Measurements from ENCODE around the gene RAPGEFL1. TPM values are rescaled to one million over a fixed set of nuclear protein-coding genes. Genes with fewer than 3 reads are reported as not detected.
A peak's percentile ranks its signal among the peaks of the same experiment; 100 is the strongest.

Gene RAPGEFL1
- total RNA-seq, 1 donor from 2014 or later: 3.6 TPM

DNA sequence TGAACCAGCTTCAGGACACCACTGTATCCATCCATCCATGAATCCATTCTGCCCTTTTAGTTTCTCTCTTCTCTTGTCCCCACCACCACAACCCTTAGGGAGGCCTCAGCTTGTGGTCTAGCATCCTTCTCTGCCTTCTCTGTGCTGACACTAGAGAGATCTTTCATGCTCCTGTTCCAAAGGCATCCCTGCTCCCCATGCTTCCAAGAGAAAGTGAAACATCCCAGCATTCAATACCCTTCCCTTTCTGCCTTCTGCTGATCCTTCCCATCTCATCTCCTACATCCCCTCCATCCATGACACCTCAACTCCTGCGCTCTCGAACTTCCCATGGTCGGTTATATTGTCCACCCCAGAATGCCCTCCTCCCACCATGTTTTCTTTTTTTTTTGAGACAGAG lies 10.0 kb downstream of the RAPGEFL1 start:
- no peak for DNase-seq (ENCODE audit: low spot score)
- Mint-ChIP-seq H3K27ac (ENCODE audit: unreplicated experiment) (no peak overlapping the region), H3K4me1 (ENCODE audit: low read depth) (peaks cover 12% of the 10 kb centered on the region), H3K4me3 (ENCODE audit: unreplicated experiment) (no peak overlapping the region), H3K9me3 (ENCODE audit: low read depth) (no peaks in the 10 kb centered on the region), H3K36me3 (ENCODE audit: low read depth) (peaks cover 3% of the 10 kb centered on the region), H3K27me3 (ENCODE audit: low read depth) (no peaks in the 10 kb centered on the region)
- TF ChIP-seq, protein P1, sequence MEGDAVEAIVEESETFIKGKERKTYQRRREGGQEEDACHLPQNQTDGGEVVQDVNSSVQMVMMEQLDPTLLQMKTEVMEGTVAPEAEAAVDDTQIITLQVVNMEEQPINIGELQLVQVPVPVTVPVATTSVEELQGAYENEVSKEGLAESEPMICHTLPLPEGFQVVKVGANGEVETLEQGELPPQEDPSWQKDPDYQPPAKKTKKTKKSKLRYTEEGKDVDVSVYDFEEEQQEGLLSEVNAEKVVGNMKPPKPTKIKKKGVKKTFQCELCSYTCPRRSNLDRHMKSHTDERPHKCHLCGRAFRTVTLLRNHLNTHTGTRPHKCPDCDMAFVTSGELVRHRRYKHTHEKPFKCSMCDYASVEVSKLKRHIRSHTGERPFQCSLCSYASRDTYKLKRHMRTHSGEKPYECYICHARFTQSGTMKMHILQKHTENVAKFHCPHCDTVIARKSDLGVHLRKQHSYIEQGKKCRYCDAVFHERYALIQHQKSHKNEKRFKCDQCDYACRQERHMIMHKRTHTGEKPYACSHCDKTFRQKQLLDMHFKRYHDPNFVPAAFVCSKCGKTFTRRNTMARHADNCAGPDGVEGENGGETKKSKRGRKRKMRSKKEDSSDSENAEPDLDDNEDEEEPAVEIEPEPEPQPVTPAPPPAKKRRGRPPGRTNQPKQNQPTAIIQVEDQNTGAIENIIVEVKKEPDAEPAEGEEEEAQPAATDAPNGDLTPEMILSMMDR (IDR thresholded peaks at IDR 0.05): no peak

DNA sequence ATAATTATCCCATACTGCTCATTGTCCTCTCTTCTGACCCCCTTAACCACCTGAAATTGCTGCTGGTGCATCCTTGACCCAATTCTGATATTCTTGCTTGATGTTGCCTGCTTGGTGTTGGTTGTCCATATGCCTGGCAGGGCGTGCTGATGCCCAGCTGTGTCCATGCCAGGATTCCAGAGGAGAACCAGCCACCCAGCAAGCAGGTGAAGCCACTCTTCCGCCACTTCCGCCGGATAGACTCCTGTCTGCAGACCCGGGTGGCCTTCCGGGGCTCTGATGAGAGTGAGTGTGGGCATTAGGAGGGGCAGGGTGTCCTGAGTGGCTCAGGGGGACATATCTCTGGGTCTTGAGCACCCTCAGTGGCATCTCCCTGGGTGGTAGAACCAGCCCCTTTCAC lies 11.4 kb downstream of the RAPGEFL1 start:
- Mint-ChIP-seq H3K27me3 (ENCODE audit: low read depth) (no peaks in the 10 kb centered on the region), H3K4me3 (ENCODE audit: unreplicated experiment) (no peak overlapping the region), H3K4me1 (ENCODE audit: low read depth) (peaks cover 12% of the 10 kb centered on the region), H3K9me3 (ENCODE audit: low read depth) (no peaks in the 10 kb centered on the region), H3K27ac (ENCODE audit: unreplicated experiment) (no peak overlapping the region), H3K36me3 (ENCODE audit: low read depth) (peaks cover 3% of the 10 kb centered on the region)
- TF ChIP-seq, protein P1 (IDR thresholded peaks at IDR 0.05): no peak
- DNase-seq (ENCODE audit: low spot score): no peak

DNA sequence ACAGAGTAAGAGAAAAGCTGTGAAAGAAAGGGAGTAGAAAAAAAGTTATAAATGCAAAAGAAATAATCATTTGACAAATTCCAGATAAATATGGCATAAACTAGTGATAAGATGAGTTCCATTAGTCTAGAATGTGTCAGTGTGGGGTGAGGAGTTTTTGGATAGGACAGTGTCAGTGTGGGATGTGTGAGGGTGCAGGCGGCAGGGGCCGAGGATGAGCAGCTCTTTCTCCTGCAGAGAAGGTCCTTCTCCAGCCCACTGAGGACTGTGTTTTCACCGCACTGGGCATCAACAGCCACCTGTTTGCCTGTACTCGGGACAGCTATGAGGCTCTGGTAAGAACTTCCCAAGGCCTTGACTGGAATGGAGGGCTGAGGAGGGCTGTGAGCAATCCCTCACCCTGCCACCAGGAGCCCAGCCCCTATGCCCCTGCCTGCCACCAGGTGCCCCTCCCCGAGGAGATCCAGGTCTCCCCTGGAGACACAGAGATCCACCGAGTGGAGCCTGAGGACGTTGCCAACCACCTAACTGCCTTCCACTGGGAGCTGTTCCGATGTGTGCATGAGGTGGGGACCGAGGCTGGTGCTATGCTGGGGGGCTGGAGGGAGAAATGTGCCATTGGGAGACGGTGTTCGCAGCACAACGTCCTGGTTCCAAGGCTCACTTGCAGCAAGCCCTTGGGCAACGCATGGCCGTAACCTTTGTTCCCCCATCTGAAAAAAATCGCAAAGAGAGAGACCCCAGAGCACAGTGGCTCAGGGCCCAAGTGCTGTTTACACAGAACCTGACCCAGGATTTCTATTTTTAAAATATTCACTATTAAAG lies 13.1 kb downstream of the RAPGEFL1 start:
- H3K36me3 Mint-ChIP-seq (ENCODE audit: low read depth): peaks cover 5% of the 10 kb centered on the region
- peak overlapping the region; percentile 35 for H3K4me3 Mint-ChIP-seq (ENCODE audit: unreplicated experiment)
- H3K9me3 Mint-ChIP-seq (ENCODE audit: low read depth): no peaks in the 10 kb centered on the region
- TF ChIP-seq, protein P1 (IDR thresholded peaks at IDR 0.05): peak; percentile 60
- no peak for DNase-seq (ENCODE audit: low spot score)
- no peak overlapping the region for H3K27ac Mint-ChIP-seq (ENCODE audit: unreplicated experiment)
- H3K27me3 Mint-ChIP-seq (ENCODE audit: low read depth): no peaks in the 10 kb centered on the region
- H3K4me1 Mint-ChIP-seq (ENCODE audit: low read depth): peaks cover 12% of the 10 kb centered on the region

DNA sequence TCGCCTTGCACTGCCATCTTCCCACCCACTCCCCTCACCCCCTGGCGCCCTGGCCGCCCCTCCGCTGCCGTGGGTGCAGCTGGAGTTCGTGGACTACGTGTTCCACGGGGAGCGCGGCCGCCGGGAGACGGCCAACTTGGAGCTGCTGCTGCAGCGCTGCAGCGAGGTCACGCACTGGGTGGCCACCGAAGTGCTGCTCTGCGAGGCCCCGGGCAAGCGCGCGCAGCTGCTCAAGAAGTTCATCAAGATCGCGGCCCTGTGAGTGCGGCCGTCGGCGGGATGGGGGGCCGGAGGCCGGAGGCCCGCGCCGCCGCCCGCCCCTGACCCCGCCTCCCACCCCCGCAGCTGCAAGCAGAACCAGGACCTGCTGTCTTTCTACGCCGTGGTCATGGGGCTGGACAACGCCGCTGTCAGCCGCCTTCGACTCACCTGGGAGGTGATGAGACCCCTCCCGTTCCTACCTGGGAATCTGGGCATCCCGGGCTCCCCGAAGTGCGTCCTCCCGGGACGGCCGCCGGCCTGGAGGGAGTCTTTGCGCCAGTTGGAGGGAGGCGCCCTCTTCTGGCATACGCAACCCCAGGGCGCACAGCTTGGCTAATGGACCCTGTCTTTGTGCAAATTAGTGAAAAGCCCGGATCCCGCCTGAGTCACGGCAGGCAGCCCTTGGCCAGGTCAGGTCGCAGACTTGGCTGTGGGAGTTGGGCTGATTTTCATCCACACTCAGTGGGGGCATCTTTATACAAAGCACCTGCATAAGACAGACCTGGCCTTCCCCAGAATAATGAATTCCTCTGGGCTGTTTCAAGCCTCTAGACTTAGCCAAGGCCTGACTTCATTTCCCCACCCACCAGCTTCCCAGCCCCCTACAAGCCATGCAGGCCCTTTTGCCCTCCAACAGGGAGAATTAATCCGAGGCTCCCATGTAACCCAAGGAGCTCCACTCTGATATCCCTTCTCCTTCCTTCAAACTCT lies 14.3 kb downstream of the RAPGEFL1 start:
- Mint-ChIP-seq H3K27me3 (ENCODE audit: low read depth) (no peaks in the 10 kb centered on the region), H3K9me3 (ENCODE audit: low read depth) (no peaks in the 10 kb centered on the region), H3K36me3 (ENCODE audit: low read depth) (peaks cover 5% of the 10 kb centered on the region), H3K4me3 (ENCODE audit: unreplicated experiment) (peak overlapping the region; percentile 88), H3K27ac (ENCODE audit: unreplicated experiment) (peak overlapping the region; percentile 79), H3K4me1 (ENCODE audit: low read depth) (peaks cover 12% of the 10 kb centered on the region)
- DNase-seq (ENCODE audit: low spot score): no peak
- TF ChIP-seq, protein P1 (IDR thresholded peaks at IDR 0.05): peak; percentile 88

DNA sequence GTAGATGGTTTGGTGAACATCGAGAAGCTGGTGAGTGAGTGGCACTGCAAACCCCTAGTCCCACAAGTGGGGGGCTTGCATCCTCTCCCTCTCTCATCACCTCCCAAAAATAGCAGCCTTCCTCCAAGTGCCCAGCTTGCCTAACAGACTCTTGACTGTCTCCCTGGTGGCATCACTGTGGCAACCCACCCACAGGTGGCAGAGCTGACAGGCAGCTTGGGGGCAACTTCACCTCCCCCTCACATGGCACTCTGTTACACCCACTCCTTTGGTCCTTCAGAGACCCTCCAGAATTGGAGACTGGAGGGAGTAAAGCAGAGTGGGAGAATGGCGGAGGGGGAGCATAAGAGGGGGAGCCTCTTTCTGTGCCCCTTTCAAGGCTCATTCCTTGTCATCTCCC lies 15.7 kb downstream of the RAPGEFL1 start:
- no peak for DNase-seq (ENCODE audit: low spot score)
- no peaks in the 10 kb centered on the region for H3K9me3 Mint-ChIP-seq (ENCODE audit: low read depth)
- H3K4me3 Mint-ChIP-seq (ENCODE audit: unreplicated experiment): no peak overlapping the region
- H3K4me1 Mint-ChIP-seq (ENCODE audit: low read depth): peaks cover 12% of the 10 kb centered on the region
- peaks cover 2% of the 10 kb centered on the region for H3K36me3 Mint-ChIP-seq (ENCODE audit: low read depth)
- no peak overlapping the region for H3K27ac Mint-ChIP-seq (ENCODE audit: unreplicated experiment)
- no peaks in the 10 kb centered on the region for H3K27me3 Mint-ChIP-seq (ENCODE audit: low read depth)
- TF ChIP-seq, protein P1 (IDR thresholded peaks at IDR 0.05): no peak

Measured in chondrocyte (in vitro differentiated cells).